Neural cell (in vitro differentiated cells): ENCODE measurements around the gene SLC12A3. TPM values are rescaled to one million over a fixed set of nuclear protein-coding genes. Genes with fewer than 3 reads are reported as not detected.

Experiments used
- H2AFZ ChIP-seq: fragments of 200-600, 300-800 bp; sonication (generic), shearing (Covaris generic); 2 replicates; pipeline ENCODE4 v1.6.0; 2014; ENCODE audit warnings: low read depth, mild to moderate bottlenecking, antibody characterized with exemption, low read length, moderate library complexity
- H3F3A ChIP-seq: fragments of 200-600 bp; shearing (Covaris generic); 2 replicates; pipeline ENCODE4 v1.6.1; 2016; ENCODE audit warnings: mild to moderate bottlenecking, moderate library complexity, mixed read lengths, antibody characterized with exemption, low read length; ENCODE audit not compliant: insufficient read depth, poor library complexity, severe bottlenecking
- H3K27ac ChIP-seq: fragments of 200-600, 300-800 bp; sonication (generic), shearing (Covaris generic); 2 replicates; pipeline ENCODE4 v1.5.1; 2014; ENCODE audit warnings: mild to moderate bottlenecking, low read length, moderate library complexity
- H3K27me3 ChIP-seq: fragments of 300-800, 200-600 bp; sonication (generic), shearing (Covaris generic); 2 replicates; pipeline ENCODE4 v1.6.0; 2014; ENCODE audit warnings: mild to moderate bottlenecking, low read depth, low read length, moderate library complexity; ENCODE audit not compliant: insufficient read depth
- H3K36me3 ChIP-seq: fragments of 300-800, 200-600 bp; sonication (generic), shearing (Covaris generic); 2 replicates; pipeline ENCODE4 v1.5.1; 2014; ENCODE audit warnings: mild to moderate bottlenecking, antibody characterized with exemption, low read length, moderate library complexity; ENCODE audit not compliant: insufficient read depth
- H3K4me2 ChIP-seq: fragments of 300-800, 200-600 bp; sonication (generic), shearing (Covaris generic); 2 replicates; pipeline ENCODE4 v1.6.0; 2014; ENCODE audit warnings: mild to moderate bottlenecking, low read length
- H3K4me3 ChIP-seq: fragments of 300-800, 200-600 bp; sonication (generic), shearing (Covaris generic); 2 replicates; pipeline ENCODE4 v1.5.1; 2014; ENCODE audit warnings: mild to moderate bottlenecking, low read length, moderate library complexity
- H3K79me2 ChIP-seq: fragments of 200-600 bp; shearing (Covaris generic); replicated peaks from 2 replicates; pipeline ENCODE4 v1.6.0; 2014; ENCODE audit warnings: mild to moderate bottlenecking, low read length, moderate library complexity; ENCODE audit not compliant: insufficient read depth
- H3K9ac ChIP-seq: fragments of 300-800, 200-600 bp; sonication (generic), shearing (Covaris generic); 2 replicates; pipeline ENCODE4 v1.6.1; 2016; ENCODE audit warnings: mild to moderate bottlenecking, low read length, mixed read lengths
- H3K9me2 ChIP-seq: fragments of 200-600 bp; shearing (Covaris generic); 2 replicates; pipeline ENCODE4 v1.6.1; 2016; ENCODE audit warnings: mild to moderate bottlenecking, low read length, mixed read lengths; ENCODE audit not compliant: insufficient read depth
- H3K9me3 ChIP-seq: fragments of 200-600, 300-800 bp; sonication (generic), shearing (Covaris generic); 2 replicates; pipeline ENCODE4 v1.6.1; 2016; ENCODE audit warnings: mild to moderate bottlenecking, mixed run types, low read length, moderate library complexity, mixed read lengths
- H4K20me1 ChIP-seq: fragments of 200-600 bp; shearing (Covaris generic); 2 replicates; pipeline ENCODE4 v1.6.1; 2016; ENCODE audit warnings: mild to moderate bottlenecking, mixed run types; ENCODE audit not compliant: insufficient read depth
- EP300 ChIP-seq: fragments of 450-650 bp; conservative IDR thresholded peaks from 2 replicates; pipeline ENCODE4 v1.6.1; 2014; ENCODE audit warnings: antibody characterized with exemption, mild to moderate bottlenecking, moderate library complexity; ENCODE audit not compliant: poor library complexity, severe bottlenecking
- EZH2 ChIP-seq: fragments of 200-600, 300-800 bp; shearing (Covaris generic), sonication (generic); IDR thresholded peaks from 2 replicates; pipeline ENCODE4 v1.6.1; 2014; ENCODE audit warnings: antibody characterized with exemption, low read length, borderline replicate concordance, mild to moderate bottlenecking; ENCODE audit not compliant: insufficient read depth, poor library complexity, severe bottlenecking
- MXI1 ChIP-seq: fragments of 450-650 bp; conservative IDR thresholded peaks from 2 replicates; pipeline ENCODE4 v1.6.1; 2014; ENCODE audit warnings: antibody characterized with exemption, mild to moderate bottlenecking; ENCODE audit not compliant: poor library complexity, severe bottlenecking
- POLR2AphosphoS5 ChIP-seq: IDR thresholded peaks from 2 replicates; pipeline ENCODE4 v1.6.1; 2012
- RAD21 ChIP-seq: fragments of 450-650 bp; conservative IDR thresholded peaks from 2 replicates; pipeline ENCODE4 v1.6.1; 2014; ENCODE audit warnings: antibody characterized with exemption, mild to moderate bottlenecking, moderate library complexity
- REST ChIP-seq: IDR thresholded peaks from 2 replicates; pipeline ENCODE4 v1.6.1; 2012; ENCODE audit warnings: borderline replicate concordance
- SMC3 ChIP-seq: fragments of 450-650 bp; conservative IDR thresholded peaks from 2 replicates; pipeline ENCODE4 v1.6.1; 2014; ENCODE audit warnings: antibody characterized with exemption, mild to moderate bottlenecking, moderate library complexity; ENCODE audit not compliant: poor library complexity
- TAF1 ChIP-seq: IDR thresholded peaks from 2 replicates; pipeline ENCODE4 v1.6.1; 2012; ENCODE audit warnings: low read depth
- polyA plus RNA-seq: library from polyadenylated mRNA; depleted of rRNA; stranded (reverse); fragments of >200 nt; gene quantifications from 2 replicates; pipeline ENCODE4 v1.2.3, GENCODE V29; 2014
- TF ChIP-seq, protein P1 (sequence below): fragments of 450-650 bp; IDR thresholded peaks from 2 replicates; pipeline ENCODE4 v1.5.1; 2014; ENCODE audit warnings: antibody characterized with exemption, mild to moderate bottlenecking, moderate library complexity; ENCODE audit not compliant: poor library complexity, severe bottlenecking

SLC12A3 gene
- polyA plus RNA-seq, 1 donor from 2014 or later: 0.09 TPM

GRCh38 chr16:56858374-56858773 lies 6.6 kb upstream of the SLC12A3 start:
- no peak overlapping the region for H2AFZ ChIP-seq
- H3K9me2 ChIP-seq: no peaks in the 10 kb centered on the region
- no peak overlapping the region for H3K27ac ChIP-seq
- H4K20me1 ChIP-seq: no peaks in the 10 kb centered on the region
- H3F3A ChIP-seq: no peaks in the 10 kb centered on the region
- H3K27me3 ChIP-seq: no peaks in the 10 kb centered on the region
- no peaks in the 10 kb centered on the region for H3K79me2 ChIP-seq
- H3K9me3 ChIP-seq: no peaks in the 10 kb centered on the region
- no peak overlapping the region for H3K9ac ChIP-seq
- no peak overlapping the region for H3K4me2 ChIP-seq
- H3K36me3 ChIP-seq: no peaks in the 10 kb centered on the region
- H3K4me3 ChIP-seq: no peak overlapping the region
- no peak for TF ChIP-seq TAF1
- no peak for TF ChIP-seq MXI1
- no peak for TF ChIP-seq EP300
- TF ChIP-seq, protein P1, sequence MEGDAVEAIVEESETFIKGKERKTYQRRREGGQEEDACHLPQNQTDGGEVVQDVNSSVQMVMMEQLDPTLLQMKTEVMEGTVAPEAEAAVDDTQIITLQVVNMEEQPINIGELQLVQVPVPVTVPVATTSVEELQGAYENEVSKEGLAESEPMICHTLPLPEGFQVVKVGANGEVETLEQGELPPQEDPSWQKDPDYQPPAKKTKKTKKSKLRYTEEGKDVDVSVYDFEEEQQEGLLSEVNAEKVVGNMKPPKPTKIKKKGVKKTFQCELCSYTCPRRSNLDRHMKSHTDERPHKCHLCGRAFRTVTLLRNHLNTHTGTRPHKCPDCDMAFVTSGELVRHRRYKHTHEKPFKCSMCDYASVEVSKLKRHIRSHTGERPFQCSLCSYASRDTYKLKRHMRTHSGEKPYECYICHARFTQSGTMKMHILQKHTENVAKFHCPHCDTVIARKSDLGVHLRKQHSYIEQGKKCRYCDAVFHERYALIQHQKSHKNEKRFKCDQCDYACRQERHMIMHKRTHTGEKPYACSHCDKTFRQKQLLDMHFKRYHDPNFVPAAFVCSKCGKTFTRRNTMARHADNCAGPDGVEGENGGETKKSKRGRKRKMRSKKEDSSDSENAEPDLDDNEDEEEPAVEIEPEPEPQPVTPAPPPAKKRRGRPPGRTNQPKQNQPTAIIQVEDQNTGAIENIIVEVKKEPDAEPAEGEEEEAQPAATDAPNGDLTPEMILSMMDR: no peak
- TF ChIP-seq EZH2: no peak
- TF ChIP-seq SMC3: no peak
- no peak for TF ChIP-seq RAD21
- TF ChIP-seq REST: no peak
- TF ChIP-seq POLR2AphosphoS5: no peak

- H3K4me2 ChIP-seq: no peak overlapping the region
- no peaks in the 10 kb centered on the region for H3K79me2 ChIP-seq
- H2AFZ ChIP-seq: no peak overlapping the region
- H3F3A ChIP-seq: no peaks in the 10 kb centered on the region
- H3K9ac ChIP-seq: no peak overlapping the region
- H3K36me3 ChIP-seq: no peaks in the 10 kb centered on the region
- no peaks in the 10 kb centered on the region for H3K9me2 ChIP-seq
- TF ChIP-seq TAF1: no peak
- no peak for TF ChIP-seq RAD21
- TF ChIP-seq EP300: no peak
- no peak for TF ChIP-seq MXI1
- TF ChIP-seq, protein P1: no peak
- TF ChIP-seq REST: no peak
- no peak for TF ChIP-seq EZH2
- no peak for TF ChIP-seq POLR2AphosphoS5
- TF ChIP-seq SMC3: no peak
- H4K20me1 ChIP-seq: no peaks in the 10 kb centered on the region
- H3K27me3 ChIP-seq: no peaks in the 10 kb centered on the region
- H3K4me3 ChIP-seq: no peak overlapping the region
- no peak overlapping the region for H3K27ac ChIP-seq
- no peaks in the 10 kb centered on the region for H3K9me3 ChIP-seq
Observed at GRCh38 chr16:56859636-56860035, 5.4 kb upstream of the SLC12A3 start.
